ENCODE data around the gene BUD23.

Gene BUD23

DNA sequence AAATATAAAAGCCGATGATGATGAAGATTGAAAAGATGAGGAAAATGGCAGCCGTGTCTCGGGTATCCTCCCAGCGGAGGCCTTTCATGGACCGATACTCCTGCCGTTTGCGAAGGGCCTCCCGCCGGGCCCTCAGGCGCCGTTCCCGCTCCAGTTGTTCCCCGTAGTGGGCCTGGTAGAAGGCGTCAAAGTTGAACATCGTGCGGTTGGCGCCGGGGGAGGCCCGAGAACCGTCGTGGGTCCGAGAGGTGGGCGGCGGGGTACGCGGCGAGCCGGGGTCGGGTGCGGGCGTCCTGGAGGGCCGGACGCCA lies 697 bp upstream of the BUD23 start:
- no peak for TF ChIP-seq FOXP2 (optimal IDR thresholded peaks at IDR 0.05; ENCODE audit: borderline replicate concordance, extremely low read depth, extremely low read length, insufficient read depth)
- TF ChIP-seq, protein P1, sequence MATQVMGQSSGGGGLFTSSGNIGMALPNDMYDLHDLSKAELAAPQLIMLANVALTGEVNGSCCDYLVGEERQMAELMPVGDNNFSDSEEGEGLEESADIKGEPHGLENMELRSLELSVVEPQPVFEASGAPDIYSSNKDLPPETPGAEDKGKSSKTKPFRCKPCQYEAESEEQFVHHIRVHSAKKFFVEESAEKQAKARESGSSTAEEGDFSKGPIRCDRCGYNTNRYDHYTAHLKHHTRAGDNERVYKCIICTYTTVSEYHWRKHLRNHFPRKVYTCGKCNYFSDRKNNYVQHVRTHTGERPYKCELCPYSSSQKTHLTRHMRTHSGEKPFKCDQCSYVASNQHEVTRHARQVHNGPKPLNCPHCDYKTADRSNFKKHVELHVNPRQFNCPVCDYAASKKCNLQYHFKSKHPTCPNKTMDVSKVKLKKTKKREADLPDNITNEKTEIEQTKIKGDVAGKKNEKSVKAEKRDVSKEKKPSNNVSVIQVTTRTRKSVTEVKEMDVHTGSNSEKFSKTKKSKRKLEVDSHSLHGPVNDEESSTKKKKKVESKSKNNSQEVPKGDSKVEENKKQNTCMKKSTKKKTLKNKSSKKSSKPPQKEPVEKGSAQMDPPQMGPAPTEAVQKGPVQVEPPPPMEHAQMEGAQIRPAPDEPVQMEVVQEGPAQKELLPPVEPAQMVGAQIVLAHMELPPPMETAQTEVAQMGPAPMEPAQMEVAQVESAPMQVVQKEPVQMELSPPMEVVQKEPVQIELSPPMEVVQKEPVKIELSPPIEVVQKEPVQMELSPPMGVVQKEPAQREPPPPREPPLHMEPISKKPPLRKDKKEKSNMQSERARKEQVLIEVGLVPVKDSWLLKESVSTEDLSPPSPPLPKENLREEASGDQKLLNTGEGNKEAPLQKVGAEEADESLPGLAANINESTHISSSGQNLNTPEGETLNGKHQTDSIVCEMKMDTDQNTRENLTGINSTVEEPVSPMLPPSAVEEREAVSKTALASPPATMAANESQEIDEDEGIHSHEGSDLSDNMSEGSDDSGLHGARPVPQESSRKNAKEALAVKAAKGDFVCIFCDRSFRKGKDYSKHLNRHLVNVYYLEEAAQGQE (IDR thresholded peaks at IDR 0.05; ENCODE audit: insufficient read depth in 1 of 2, low read depth in 2 of 2, low read length in 2 of 2): no peak
- no peak for TF ChIP-seq TAF1 (IDR thresholded peaks at IDR 0.05; ENCODE audit: borderline replicate concordance, insufficient read depth, low read length)
- TF ChIP-seq SIN3A (IDR thresholded peaks at IDR 0.05; ENCODE audit: borderline replicate concordance, insufficient read depth, low read length): no peak
- no peak for TF ChIP-seq POLR2AphosphoS5 (IDR thresholded peaks at IDR 0.05; ENCODE audit: low read depth, low read length)

DNA sequence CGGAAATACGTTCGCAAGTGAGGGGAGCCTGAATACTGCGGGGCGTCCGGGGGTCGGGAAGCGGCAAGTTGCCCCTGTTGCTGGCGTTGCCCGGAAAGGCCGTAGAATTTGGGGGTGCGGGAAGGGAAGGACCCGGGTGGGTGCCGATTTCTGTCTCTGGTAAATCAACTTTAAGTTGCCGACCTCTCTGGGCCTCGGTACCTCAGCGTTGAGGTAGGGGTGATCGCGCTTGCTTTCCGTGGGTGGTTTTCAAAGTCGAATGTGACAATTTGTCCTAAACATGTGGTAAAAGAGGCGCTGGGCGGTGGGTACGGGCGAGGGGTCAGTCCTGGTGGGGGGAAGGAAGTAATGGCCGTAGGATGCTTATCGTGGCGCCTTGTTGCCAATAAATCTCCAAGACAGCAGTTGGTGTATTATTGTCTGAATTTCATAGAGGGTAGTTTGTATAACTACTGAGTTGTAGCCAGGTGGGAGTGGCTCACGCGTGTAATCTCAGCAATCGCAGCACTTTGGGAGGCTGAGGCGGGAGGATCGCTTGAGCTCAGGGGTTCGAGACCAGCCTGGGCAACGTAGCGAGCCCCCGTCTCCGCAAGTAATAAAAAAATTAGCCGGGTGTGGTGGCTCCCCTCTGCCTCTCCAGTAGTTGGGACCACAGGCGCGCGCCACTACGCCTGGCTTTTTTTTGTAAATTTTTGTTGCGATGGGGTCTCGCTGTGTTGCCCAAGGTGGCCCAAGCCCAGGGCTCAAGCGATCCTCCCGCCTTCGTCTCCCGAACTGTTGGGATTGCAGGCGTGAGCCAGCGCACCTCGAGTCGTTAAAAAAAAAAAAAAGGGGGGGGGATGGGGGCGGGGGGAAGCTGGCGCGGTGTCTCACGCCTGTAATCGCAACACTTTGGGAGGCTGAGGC lies 644 bp downstream of the BUD23 start:
- TF ChIP-seq POLR2AphosphoS5 (IDR thresholded peaks at IDR 0.05; ENCODE audit: low read depth, low read length): no peak
- no peak for TF ChIP-seq SIN3A (IDR thresholded peaks at IDR 0.05; ENCODE audit: borderline replicate concordance, insufficient read depth, low read length)
- TF ChIP-seq FOXP2 (optimal IDR thresholded peaks at IDR 0.05; ENCODE audit: borderline replicate concordance, extremely low read depth, extremely low read length, insufficient read depth): no peak
- TF ChIP-seq, protein P1 (IDR thresholded peaks at IDR 0.05; ENCODE audit: insufficient read depth in 1 of 2, low read depth in 2 of 2, low read length in 2 of 2): no peak
- no peak for TF ChIP-seq TAF1 (IDR thresholded peaks at IDR 0.05; ENCODE audit: borderline replicate concordance, insufficient read depth, low read length)

DNA sequence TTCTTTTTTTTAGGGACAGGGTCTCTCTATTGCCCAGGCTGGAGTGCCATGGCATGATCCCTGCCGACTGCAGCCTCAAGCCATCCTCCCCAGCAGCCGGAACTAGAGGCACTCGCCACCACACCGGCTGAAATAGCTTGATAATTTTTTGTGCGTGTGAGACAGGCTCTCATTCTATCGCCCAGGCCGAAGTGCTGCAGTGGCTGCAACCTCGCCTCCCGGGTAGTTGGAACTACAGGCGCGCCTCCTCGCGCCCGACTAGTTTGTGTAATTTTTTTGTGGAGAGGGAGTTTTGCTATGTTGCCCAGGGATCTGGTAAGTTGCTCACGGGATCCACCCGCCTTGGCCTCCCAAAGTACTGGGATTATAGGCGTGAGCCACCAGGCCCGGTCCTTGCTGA lies 1.9 kb downstream of the BUD23 start:
- no peak for TF ChIP-seq TAF1 (IDR thresholded peaks at IDR 0.05; ENCODE audit: borderline replicate concordance, insufficient read depth, low read length)

DNA sequence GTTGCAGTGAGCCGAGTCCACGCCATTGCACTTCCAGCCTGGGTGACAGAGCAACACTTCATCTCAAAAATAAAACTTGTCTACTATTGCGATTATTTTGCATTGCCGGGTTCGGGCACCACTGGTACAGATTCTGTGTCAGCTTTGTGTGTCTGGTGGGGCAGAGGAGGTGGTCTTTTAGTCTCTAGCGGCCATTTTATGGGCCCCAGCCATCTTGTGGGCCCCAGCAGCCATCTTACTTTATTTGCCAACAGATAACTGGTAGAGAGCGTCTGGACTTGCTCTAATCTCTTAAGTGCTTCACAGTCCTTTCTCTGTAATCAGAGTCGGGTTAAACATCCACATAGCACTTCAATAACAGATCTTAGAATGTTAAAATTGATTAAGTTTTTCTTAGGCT lies 4.9 kb downstream of the BUD23 start:
- TF ChIP-seq SIN3A (IDR thresholded peaks at IDR 0.05; ENCODE audit: borderline replicate concordance, insufficient read depth, low read length) (no peak), POLR2AphosphoS5 (IDR thresholded peaks at IDR 0.05; ENCODE audit: low read depth, low read length) (no peak), TAF1 (IDR thresholded peaks at IDR 0.05; ENCODE audit: borderline replicate concordance, insufficient read depth, low read length) (no peak), FOXP2 (optimal IDR thresholded peaks at IDR 0.05; ENCODE audit: borderline replicate concordance, extremely low read depth, extremely low read length, insufficient read depth) (no peak)
- TF ChIP-seq, protein P1 (IDR thresholded peaks at IDR 0.05; ENCODE audit: insufficient read depth in 1 of 2, low read depth in 2 of 2, low read length in 2 of 2): no peak

DNA sequence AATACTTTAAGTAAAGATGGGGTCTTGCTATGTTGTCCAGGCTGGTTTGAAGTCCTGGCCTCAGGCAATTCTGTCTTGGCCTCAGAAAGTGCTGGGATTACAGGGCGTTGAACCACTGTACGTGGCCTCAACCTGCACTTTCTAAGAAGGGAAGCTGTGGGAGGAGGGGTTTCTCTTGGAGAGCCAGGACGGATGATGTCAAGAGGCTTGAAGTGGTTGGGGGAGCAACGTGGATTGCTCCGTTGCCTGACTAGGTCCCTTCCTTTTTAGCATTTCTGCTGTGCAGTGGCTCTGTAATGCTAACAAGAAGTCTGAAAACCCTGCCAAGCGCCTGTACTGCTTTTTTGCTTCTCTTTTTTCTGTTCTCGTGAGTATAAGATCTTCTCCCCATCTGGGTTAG lies 7.2 kb downstream of the BUD23 start:
- TF ChIP-seq FOXP2 (optimal IDR thresholded peaks at IDR 0.05; ENCODE audit: borderline replicate concordance, extremely low read depth, extremely low read length, insufficient read depth) (no peak), SIN3A (IDR thresholded peaks at IDR 0.05; ENCODE audit: borderline replicate concordance, insufficient read depth, low read length) (no peak), TAF1 (IDR thresholded peaks at IDR 0.05; ENCODE audit: borderline replicate concordance, insufficient read depth, low read length) (no peak), POLR2AphosphoS5 (IDR thresholded peaks at IDR 0.05; ENCODE audit: low read depth, low read length) (no peak)
- TF ChIP-seq, protein P1 (IDR thresholded peaks at IDR 0.05; ENCODE audit: insufficient read depth in 1 of 2, low read depth in 2 of 2, low read length in 2 of 2): no peak

All from PFSK-1 (cell line).